Adipocyte (in vitro differentiated cells): ENCODE results near the gene YWHAB.

Source experiments
- DNase-seq: peaks from one replicate; pipeline ENCODE4 v3.0.0-alpha.2; 2015; ENCODE audit warnings: low read depth
- H3K27me3 ChIP-seq: replicated peaks from 2 replicates; pipeline ENCODE4 v1.7.0; 2013; ENCODE audit warnings: mild to moderate bottlenecking, low read length, moderate library complexity; ENCODE audit not compliant: control insufficient read depth, insufficient read depth
- H3K36me3 ChIP-seq: 2 replicates; pipeline ENCODE4 v1.7.0; 2013; ENCODE audit warnings: low read length, mild to moderate bottlenecking, moderate library complexity; ENCODE audit not compliant: control insufficient read depth, insufficient read depth, severe bottlenecking
- H3K4me1 ChIP-seq: 2 replicates; pipeline ENCODE4 v1.7.0; 2013; ENCODE audit warnings: mild to moderate bottlenecking, low read length, moderate library complexity; ENCODE audit not compliant: control insufficient read depth, insufficient read depth
- H3K4me3 ChIP-seq: 2 replicates; pipeline ENCODE4 v1.7.0; 2013; ENCODE audit warnings: mild to moderate bottlenecking, low read length, moderate library complexity
- H3K9ac ChIP-seq: 2 replicates; pipeline ENCODE4 v1.7.0; 2013; ENCODE audit warnings: mild to moderate bottlenecking, low read length, moderate library complexity
- H3K9me3 ChIP-seq: 2 replicates; pipeline ENCODE4 v1.7.0; 2013; ENCODE audit warnings: mild to moderate bottlenecking, low read length, moderate library complexity; ENCODE audit not compliant: control insufficient read depth

YWHAB gene

DNA sequence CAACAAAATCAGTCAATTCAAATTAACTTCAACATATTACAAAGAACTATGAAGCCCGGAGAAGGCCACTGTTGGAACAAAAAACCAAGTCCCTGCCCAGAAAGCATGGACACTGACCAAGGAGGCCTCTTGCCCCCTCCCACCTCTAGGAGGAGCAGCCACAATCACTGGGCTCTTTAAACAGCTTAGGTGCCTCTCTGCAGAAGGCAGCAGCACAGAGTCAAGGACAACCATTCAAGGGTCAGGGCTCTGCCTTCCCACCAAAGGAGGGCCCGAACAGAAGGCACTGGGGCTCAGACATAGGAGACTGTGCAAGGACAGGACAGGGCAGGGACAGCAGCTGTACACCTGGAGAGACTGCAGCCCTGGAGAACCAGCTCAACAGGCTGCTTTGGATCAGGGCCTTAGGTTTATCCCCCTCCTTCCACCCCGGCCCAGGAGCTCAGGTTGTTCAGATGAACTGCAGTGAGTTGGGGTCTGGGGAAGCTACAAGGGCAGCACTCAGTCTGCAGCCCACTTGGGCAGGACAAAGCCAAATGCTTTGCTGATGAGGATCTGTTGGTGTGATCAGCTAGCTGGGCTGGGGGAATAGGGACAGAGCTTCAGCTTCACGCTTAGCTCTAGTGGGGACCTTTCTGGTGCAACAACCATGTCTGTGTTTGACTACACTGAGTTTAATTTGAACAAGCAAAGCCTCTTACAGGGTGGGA, 56.9 kb downstream of the YWHAB start:
- peaks cover 28% of the 10 kb centered on the region for H3K4me1 ChIP-seq
- H3K36me3 ChIP-seq = peaks cover 33% of the 10 kb centered on the region
- H3K4me3 ChIP-seq = no peak overlapping the region
- H3K9ac ChIP-seq = no peak overlapping the region
- no peaks in the 10 kb centered on the region for H3K9me3 ChIP-seq
- no peak for DNase-seq
- no peaks in the 10 kb centered on the region for H3K27me3 ChIP-seq

DNA sequence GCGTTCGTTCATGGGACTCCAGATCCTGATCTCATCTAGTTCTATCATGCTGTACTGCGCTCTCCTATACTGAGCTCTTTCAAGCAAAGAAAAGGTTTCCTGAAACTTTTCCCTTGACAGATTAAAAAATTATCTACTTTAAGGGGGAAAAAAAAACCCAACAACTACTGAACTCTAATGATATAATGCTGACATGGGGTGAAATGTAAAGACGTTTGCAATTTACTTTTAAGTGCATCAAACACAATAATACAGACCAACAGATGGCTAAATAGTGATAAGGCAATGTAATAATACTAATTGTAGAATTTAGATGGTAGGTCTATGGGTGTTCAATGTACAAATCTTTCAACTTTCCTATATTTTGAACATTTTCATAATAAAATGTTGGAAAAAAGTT, 58.3 kb downstream of the YWHAB start:
- no peaks in the 10 kb centered on the region for H3K9me3 ChIP-seq
- H3K27me3 ChIP-seq = no peaks in the 10 kb centered on the region
- no peak overlapping the region for H3K4me3 ChIP-seq
- peaks cover 26% of the 10 kb centered on the region for H3K4me1 ChIP-seq
- no peak overlapping the region for H3K9ac ChIP-seq
- no peak for DNase-seq
- peaks cover 41% of the 10 kb centered on the region for H3K36me3 ChIP-seq

GRCh38 chr20:44945261-44945660, 59.8 kb downstream of the YWHAB start:
- DNase-seq = no peak
- Histone ChIP-seq H3K4me3 (no peak overlapping the region), H3K27me3 (no peaks in the 10 kb centered on the region), H3K36me3 (peaks cover 54% of the 10 kb centered on the region), H3K4me1 (peaks cover 22% of the 10 kb centered on the region), H3K9me3 (no peaks in the 10 kb centered on the region), H3K9ac (no peak overlapping the region)

DNA sequence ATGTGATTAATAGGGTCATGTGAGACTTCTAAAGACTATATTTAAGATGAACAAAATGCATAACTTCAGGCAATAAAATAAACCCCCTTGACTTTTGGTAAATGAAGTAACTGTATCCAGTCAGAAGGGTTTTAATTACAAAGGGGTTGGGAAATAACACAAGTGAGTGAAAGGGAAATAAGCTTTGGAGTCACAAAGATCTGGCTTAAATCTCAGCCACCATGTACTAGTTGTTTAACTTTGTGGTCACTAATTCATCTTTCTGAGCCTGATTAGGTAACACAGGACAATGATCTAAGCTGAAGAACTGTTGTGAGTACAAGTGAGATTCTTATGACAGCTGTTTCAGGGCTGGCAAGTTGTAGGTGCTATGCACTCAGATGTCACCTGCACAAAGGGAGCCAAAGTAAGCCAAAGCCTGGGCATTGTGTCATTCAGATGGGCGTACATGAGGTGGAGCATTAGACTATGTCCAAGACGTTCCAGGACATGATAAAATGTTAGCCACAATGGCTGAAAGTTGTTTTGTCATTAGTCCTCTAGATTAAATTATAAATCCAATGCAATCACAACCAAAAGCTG, 60.9 kb downstream of the YWHAB start:
- Histone ChIP-seq H3K4me3 (no peak overlapping the region), H3K4me1 (peaks cover 22% of the 10 kb centered on the region), H3K27me3 (no peaks in the 10 kb centered on the region), H3K9ac (no peak overlapping the region), H3K9me3 (no peaks in the 10 kb centered on the region), H3K36me3 (peaks cover 61% of the 10 kb centered on the region)
- no peak for DNase-seq

GRCh38 chr20:44948107-44948506, 62.6 kb downstream of the YWHAB start:
- Histone ChIP-seq H3K4me3 (no peak overlapping the region), H3K4me1 (peaks cover 22% of the 10 kb centered on the region), H3K9me3 (no peaks in the 10 kb centered on the region), H3K36me3 (peaks cover 68% of the 10 kb centered on the region), H3K9ac (no peak overlapping the region), H3K27me3 (no peaks in the 10 kb centered on the region)
- no peak for DNase-seq

GRCh38 chr20:44948513-44948912, 63.0 kb downstream of the YWHAB start:
- H3K27me3 ChIP-seq = no peaks in the 10 kb centered on the region
- no peaks in the 10 kb centered on the region for H3K9me3 ChIP-seq
- no peak for DNase-seq
- peaks cover 68% of the 10 kb centered on the region for H3K36me3 ChIP-seq
- no peak overlapping the region for H3K4me3 ChIP-seq
- no peak overlapping the region for H3K9ac ChIP-seq
- H3K4me1 ChIP-seq = peaks cover 22% of the 10 kb centered on the region

DNA sequence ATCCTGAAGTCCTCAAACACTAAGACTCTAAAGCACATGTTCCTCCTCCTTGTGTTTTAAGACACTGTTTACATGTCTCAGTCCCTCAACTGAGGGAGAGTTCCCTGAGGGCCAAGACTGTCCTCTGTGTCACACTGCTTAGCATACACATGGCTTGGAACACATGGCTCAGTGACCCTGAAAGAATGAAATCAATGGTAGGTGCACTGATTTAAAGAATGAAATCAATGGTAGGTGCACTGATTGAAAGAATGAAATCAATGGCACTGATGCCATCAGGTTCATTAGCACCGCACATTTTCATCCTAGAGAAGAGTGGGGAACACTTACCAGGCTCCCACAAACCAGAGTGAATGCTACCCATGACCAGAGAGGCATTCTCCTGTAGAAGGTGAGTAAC, 64.9 kb downstream of the YWHAB start:
- Histone ChIP-seq H3K4me3 (no peak overlapping the region), H3K27me3 (no peaks in the 10 kb centered on the region), H3K4me1 (peaks cover 22% of the 10 kb centered on the region), H3K9me3 (no peaks in the 10 kb centered on the region), H3K9ac (no peak overlapping the region), H3K36me3 (peaks cover 72% of the 10 kb centered on the region)
- DNase-seq = no peak

GRCh38 chr20:44952731-44953130, 67.2 kb downstream of the YWHAB start:
- H3K27me3 ChIP-seq = no peaks in the 10 kb centered on the region
- H3K9me3 ChIP-seq = no peaks in the 10 kb centered on the region
- no peak overlapping the region for H3K9ac ChIP-seq
- H3K4me3 ChIP-seq = no peak overlapping the region
- H3K4me1 ChIP-seq = peaks cover 6% of the 10 kb centered on the region
- no peak for DNase-seq
- peaks cover 81% of the 10 kb centered on the region for H3K36me3 ChIP-seq

GRCh38 chr20:44954211-44954610, 68.7 kb downstream of the YWHAB start:
- no peak for DNase-seq
- Histone ChIP-seq H3K9me3 (no peaks in the 10 kb centered on the region), H3K4me3 (no peak overlapping the region), H3K9ac (no peak overlapping the region), H3K27me3 (no peaks in the 10 kb centered on the region), H3K4me1 (peaks cover 11% of the 10 kb centered on the region), H3K36me3 (peaks cover 70% of the 10 kb centered on the region)

GRCh38 chr20:44955270-44955669, 69.8 kb downstream of the YWHAB start:
- H3K27me3 ChIP-seq = no peaks in the 10 kb centered on the region
- H3K9me3 ChIP-seq = no peaks in the 10 kb centered on the region
- no peak for DNase-seq
- H3K36me3 ChIP-seq = peaks cover 60% of the 10 kb centered on the region
- no peak overlapping the region for H3K4me3 ChIP-seq
- H3K4me1 ChIP-seq = peaks cover 17% of the 10 kb centered on the region
- no peak overlapping the region for H3K9ac ChIP-seq

GRCh38 chr20:44956410-44956809, 70.9 kb downstream of the YWHAB start:
- no peak for DNase-seq
- no peaks in the 10 kb centered on the region for H3K27me3 ChIP-seq
- H3K36me3 ChIP-seq = peaks cover 49% of the 10 kb centered on the region
- H3K9me3 ChIP-seq = no peaks in the 10 kb centered on the region
- H3K9ac ChIP-seq = no peak overlapping the region
- peaks cover 21% of the 10 kb centered on the region for H3K4me1 ChIP-seq
- no peak overlapping the region for H3K4me3 ChIP-seq
